HUES64 (cell line): ENCODE measurements around the gene SYT2.

Experiments
- H3K27ac ChIP-seq: 2 replicates; pipeline ENCODE4 v1.7.0; 2013; ENCODE audit warnings: low read depth, low read length, inconsistent platforms
- H3K27me3 ChIP-seq: 2 replicates; pipeline ENCODE4 v1.6.1; 2013; ENCODE audit warnings: mild to moderate bottlenecking, low read length; ENCODE audit not compliant: insufficient read depth
- H3K36me3 ChIP-seq: 2 replicates; pipeline ENCODE4 v1.6.1; 2013; ENCODE audit warnings: mild to moderate bottlenecking, low read length; ENCODE audit not compliant: insufficient read depth
- H3K4me1 ChIP-seq: 2 replicates; pipeline ENCODE4 v1.6.1; 2013; ENCODE audit warnings: mild to moderate bottlenecking, low read length, moderate library complexity; ENCODE audit not compliant: insufficient read depth
- H3K4me3 ChIP-seq: 2 replicates; pipeline ENCODE4 v1.5.1; 2013; ENCODE audit warnings: mild to moderate bottlenecking, low read length, moderate library complexity
- H3K9ac ChIP-seq: 2 replicates; pipeline ENCODE4 v1.6.1; 2013; ENCODE audit warnings: mild to moderate bottlenecking, low read depth, low read length
- H3K9me3 ChIP-seq: 2 replicates; pipeline ENCODE4 v1.6.1; 2013; ENCODE audit warnings: low read depth, low read length; ENCODE audit not compliant: insufficient read depth
- WGBS: fragments of 150-250, 120-280 bp; methylation state at CpG from one replicate; pipeline ENCODE4 v1.1.7; 2013; ENCODE audit warnings: missing lambda C conversion rate; 5-methylcytosine and 5-hydroxymethylcytosine counted together

The SYT2 gene

DNA sequence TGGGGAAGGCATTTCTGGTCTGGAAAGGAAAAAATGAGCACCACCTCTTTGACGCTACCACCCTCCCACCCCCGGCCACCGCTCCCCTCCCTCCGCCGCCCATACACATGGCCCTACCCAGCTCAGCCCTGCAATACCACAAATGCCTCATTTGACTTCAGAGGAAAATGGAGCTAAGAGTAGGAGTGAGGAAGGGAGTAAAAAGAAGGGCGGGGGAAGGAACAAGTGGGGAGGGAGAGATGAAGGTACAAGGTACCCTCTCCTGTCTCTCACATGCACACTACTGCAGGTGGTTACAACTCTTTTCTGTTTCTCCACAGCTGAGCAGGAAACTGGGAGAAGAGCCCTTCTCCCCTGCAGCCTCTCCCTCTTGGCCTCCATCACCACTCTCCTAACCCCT lies 7.1 kb downstream of the SYT2 start:
- H3K9me3 ChIP-seq, result no peaks in the 10 kb centered on the region
- no peak overlapping the region for H3K9ac ChIP-seq
- H3K27ac ChIP-seq, result no peak overlapping the region
- H3K27me3 ChIP-seq, result peaks cover 4% of the 10 kb centered on the region; the same call in 1 of the 2 replicates
- H3K4me3 ChIP-seq, result no peak overlapping the region
- no peaks in the 10 kb centered on the region for H3K36me3 ChIP-seq
- peaks cover 8% of the 10 kb centered on the region for H3K4me1 ChIP-seq
- WGBS, result 79% methylated on average over 2 of the region's 6 CpGs

- H3K27me3 ChIP-seq, result no peaks in the 10 kb centered on the region
- WGBS, result 57% methylated on average over 4 of the region's 5 CpGs
These were observed 8.2 kb downstream of the SYT2 start for GRCh38 chr1:202702088-202702487.

DNA sequence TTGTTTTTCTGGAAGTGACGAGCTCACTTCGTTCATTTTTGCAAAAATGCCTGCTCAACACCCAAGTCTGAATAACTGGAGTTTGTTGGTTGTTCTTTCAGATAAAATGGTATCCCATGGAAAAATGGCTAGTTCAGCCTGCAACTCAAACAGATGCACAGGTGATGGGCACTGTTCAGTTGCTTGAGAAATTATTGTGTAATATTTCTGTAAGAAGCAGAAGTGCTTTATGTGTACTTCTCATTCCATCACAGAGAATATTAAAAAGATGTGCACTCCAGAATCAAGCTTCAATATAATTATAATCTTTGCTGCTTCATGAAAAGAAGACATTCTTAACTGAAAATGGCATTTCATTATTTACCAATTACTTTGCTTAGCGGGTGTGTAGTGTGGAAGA lies 9.1 kb downstream of the SYT2 start:
- no peaks in the 10 kb centered on the region for H3K9me3 ChIP-seq
- no peaks in the 10 kb centered on the region for H3K36me3 ChIP-seq
- H3K4me1 ChIP-seq, result peaks cover 8% of the 10 kb centered on the region
- H3K27me3 ChIP-seq, result no peaks in the 10 kb centered on the region
- H3K27ac ChIP-seq, result no peak overlapping the region
- no peak overlapping the region for H3K4me3 ChIP-seq
- H3K9ac ChIP-seq, result no peak overlapping the region
- 95% methylated on average over 2 of the region's 3 CpGs for WGBS

More at GRCh38 chr1:202702088-202702487, 8.2 kb downstream of the SYT2 start:
- Histone ChIP-seq H3K27ac (no peak overlapping the region), H3K9ac (no peak overlapping the region), H3K36me3 (no peaks in the 10 kb centered on the region), H3K4me3 (no peak overlapping the region), H3K4me1 (peaks cover 8% of the 10 kb centered on the region), H3K9me3 (no peaks in the 10 kb centered on the region)

DNA sequence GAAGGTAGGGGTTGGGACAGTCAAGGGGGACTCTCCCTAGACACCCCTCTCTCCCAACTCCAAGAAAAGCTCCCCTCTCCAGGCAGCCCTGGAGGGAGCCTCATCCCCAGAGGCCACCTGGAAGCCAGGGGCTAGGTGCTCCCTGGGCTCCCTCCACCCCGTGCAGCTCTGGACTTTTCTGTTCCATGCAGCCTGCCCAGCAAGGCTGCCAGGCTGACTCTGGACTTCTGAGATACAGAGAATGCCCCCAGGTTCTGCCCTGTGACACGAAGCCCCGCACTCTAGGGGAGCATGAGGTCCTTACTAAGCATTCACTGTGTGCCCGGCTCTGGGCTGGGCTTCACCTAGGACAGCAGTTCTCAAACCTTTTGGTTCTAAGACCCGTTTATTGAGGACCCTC lies 10.2 kb downstream of the SYT2 start:
- 88% methylated on average over 5 of the region's 5 CpGs for WGBS
- H3K36me3 ChIP-seq, result no peaks in the 10 kb centered on the region
- no peaks in the 10 kb centered on the region for H3K9me3 ChIP-seq
- no peak overlapping the region for H3K4me3 ChIP-seq
- H3K4me1 ChIP-seq, result peaks cover 7% of the 10 kb centered on the region
- H3K27ac ChIP-seq, result no peak overlapping the region
- H3K9ac ChIP-seq, result no peak overlapping the region
- H3K27me3 ChIP-seq, result no peaks in the 10 kb centered on the region

GRCh38 chr1:202698276-202698675 lies 12.0 kb downstream of the SYT2 start:
- no peaks in the 10 kb centered on the region; the same call in 1 of the 2 replicates for H3K4me1 ChIP-seq
- no peak overlapping the region for H3K4me3 ChIP-seq
- H3K27ac ChIP-seq, result no peak overlapping the region
- H3K9ac ChIP-seq, result no peak overlapping the region
- no peaks in the 10 kb centered on the region for H3K27me3 ChIP-seq
- H3K36me3 ChIP-seq, result no peaks in the 10 kb centered on the region
- no peaks in the 10 kb centered on the region for H3K9me3 ChIP-seq
- WGBS, result 92% methylated on average over 8 of the region's 8 CpGs

GRCh38 chr1:202697038-202697437 lies 13.2 kb downstream of the SYT2 start:
- Histone ChIP-seq H3K27me3 (no peaks in the 10 kb centered on the region), H3K36me3 (no peaks in the 10 kb centered on the region), H3K9ac (no peak overlapping the region), H3K9me3 (no peaks in the 10 kb centered on the region), H3K4me1 (no peaks in the 10 kb centered on the region; the same call in 1 of the 2 replicates), H3K27ac (no peak overlapping the region), H3K4me3 (no peak overlapping the region)
- 85% methylated on average over 6 of the region's 6 CpGs for WGBS

DNA sequence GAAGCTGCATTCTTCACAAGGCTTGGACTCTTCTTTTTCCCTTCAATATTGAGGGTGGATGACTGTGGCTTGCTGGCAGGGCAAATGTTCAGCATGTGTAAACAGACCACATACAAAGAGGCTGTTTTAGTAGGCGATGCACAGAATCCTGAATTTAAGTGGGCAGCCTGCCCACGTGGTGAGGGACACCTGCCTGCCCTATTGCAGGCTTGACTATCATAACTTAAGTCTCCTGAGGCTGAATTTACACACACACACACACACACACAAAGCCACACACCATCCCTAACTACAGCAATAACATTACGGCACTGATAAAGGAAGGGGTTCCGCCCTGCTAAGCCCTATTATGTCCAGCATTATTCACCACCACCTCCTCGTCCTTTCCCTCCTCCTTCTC lies 15.9 kb downstream of the SYT2 start:
- no peaks in the 10 kb centered on the region for H3K4me1 ChIP-seq
- H3K9ac ChIP-seq, result no peak overlapping the region
- H3K4me3 ChIP-seq, result no peak overlapping the region
- H3K27ac ChIP-seq, result no peak overlapping the region
- 68% methylated on average over 5 of the region's 5 CpGs for WGBS
- no peaks in the 10 kb centered on the region for H3K36me3 ChIP-seq
- no peaks in the 10 kb centered on the region for H3K9me3 ChIP-seq
- H3K27me3 ChIP-seq, result no peaks in the 10 kb centered on the region

DNA sequence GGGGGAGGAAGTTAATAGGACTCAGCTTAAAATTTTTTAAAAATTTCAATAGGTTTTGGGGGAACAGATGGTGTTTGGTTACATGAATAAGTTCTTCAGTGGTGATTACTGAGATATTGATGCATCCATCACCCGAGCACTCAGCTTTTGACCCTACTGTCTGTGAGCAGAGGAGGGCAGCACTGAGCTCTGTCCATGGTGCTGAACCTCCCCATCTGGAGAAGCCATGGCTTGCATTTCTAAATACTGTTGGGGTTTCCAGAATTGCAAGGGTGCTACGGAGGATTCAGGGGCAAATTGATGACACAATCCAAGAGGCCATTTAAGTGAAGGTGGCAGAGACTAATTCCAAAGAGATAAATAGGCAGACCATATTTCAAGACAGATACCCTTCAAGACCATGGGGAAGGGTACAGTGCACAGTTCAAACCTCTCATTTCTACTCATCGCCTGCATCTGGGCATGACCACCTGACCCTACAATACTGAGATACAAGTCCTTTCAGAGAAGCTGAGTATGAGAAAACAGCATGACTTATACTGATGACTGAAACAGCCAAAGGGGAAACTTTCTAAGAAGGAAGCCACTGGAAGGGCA lies 17.2 kb downstream of the SYT2 start:
- Histone ChIP-seq H3K9me3 (no peaks in the 10 kb centered on the region), H3K36me3 (no peaks in the 10 kb centered on the region), H3K4me1 (no peaks in the 10 kb centered on the region), H3K27ac (no peak overlapping the region), H3K27me3 (no peaks in the 10 kb centered on the region), H3K9ac (no peak overlapping the region), H3K4me3 (no peak overlapping the region)
- WGBS, result 56% methylated on average over 3 of the region's 3 CpGs

DNA sequence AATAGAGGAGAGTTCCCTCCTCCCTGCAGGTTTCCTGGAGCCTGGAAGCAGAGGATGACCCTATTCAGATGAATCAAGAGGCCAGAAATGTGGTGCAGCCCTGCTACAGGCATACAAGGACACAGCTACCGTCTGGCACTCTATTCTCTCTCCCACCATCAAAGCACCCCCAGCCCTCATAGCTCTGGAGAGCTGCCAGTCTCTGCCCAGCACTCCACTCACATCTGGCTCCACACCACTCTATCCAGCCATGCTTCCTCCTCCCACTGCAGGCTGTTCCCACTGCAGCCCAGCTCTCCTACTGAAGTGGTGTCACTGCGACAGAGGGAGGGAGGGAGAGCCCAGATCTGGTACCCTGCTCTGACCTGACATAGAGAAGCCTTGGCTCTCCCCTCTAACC lies 18.4 kb downstream of the SYT2 start:
- WGBS, result 63% methylated on average over 2 of the region's 2 CpGs
- no peaks in the 10 kb centered on the region for H3K27me3 ChIP-seq
- no peak overlapping the region for H3K27ac ChIP-seq
- H3K9me3 ChIP-seq, result no peaks in the 10 kb centered on the region
- no peak overlapping the region for H3K4me3 ChIP-seq
- no peaks in the 10 kb centered on the region for H3K36me3 ChIP-seq
- no peak overlapping the region for H3K9ac ChIP-seq
- H3K4me1 ChIP-seq, result no peaks in the 10 kb centered on the region

GRCh38 chr1:202689493-202690342 lies 20.5 kb downstream of the SYT2 start:
- Histone ChIP-seq H3K27ac (no peak overlapping the region), H3K36me3 (no peaks in the 10 kb centered on the region), H3K9ac (no peak overlapping the region), H3K27me3 (no peaks in the 10 kb centered on the region), H3K4me1 (no peaks in the 10 kb centered on the region), H3K4me3 (no peak overlapping the region), H3K9me3 (no peaks in the 10 kb centered on the region)
- 82% methylated on average over 9 of the region's 9 CpGs for WGBS

DNA sequence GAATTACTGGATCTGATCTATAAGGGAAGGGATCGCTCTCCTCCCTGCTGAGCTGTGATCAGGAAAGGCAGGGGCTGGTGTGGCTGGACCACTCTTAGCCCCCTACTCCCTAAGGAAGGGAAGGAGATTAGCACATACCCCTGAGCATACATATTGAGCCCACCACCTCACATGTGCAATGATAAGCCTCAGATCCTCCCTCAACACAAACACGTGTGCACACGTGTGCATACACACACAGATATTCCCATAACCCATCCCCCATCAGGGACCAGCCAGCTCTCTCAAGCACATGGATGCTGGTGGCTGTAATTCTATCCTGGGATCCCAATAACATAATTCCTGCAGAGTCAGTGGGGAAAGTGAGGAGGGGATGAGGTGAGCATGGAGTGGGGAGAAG lies 21.2 kb downstream of the SYT2 start:
- no peaks in the 10 kb centered on the region for H3K27me3 ChIP-seq
- no peak overlapping the region for H3K27ac ChIP-seq
- no peaks in the 10 kb centered on the region for H3K4me1 ChIP-seq
- no peaks in the 10 kb centered on the region for H3K36me3 ChIP-seq
- no peak overlapping the region for H3K4me3 ChIP-seq
- 55% methylated on average over 3 of the region's 3 CpGs for WGBS
- H3K9ac ChIP-seq, result no peak overlapping the region
- no peaks in the 10 kb centered on the region for H3K9me3 ChIP-seq
